HL-60 (cell line): ENCODE results near the gene KLHL13.

Experiments
- DNase-seq, 2 experiments: peaks; one replicate each; pipeline ENCODE4 v3.0.0-alpha.2; 2010 to 2020; ENCODE audit warnings: low read depth in 1 of 2, low spot score in 1 of 2
- H3K27ac ChIP-seq: fragments of 250-450 bp; sonication (Bioruptor Pico); replicated peaks from 2 replicates; pipeline ENCODE4 v1.5.1; 2020; ENCODE audit warnings: mild to moderate bottlenecking, moderate library complexity
- H3K27me3 ChIP-seq: fragments of 250-450 bp; sonication (Bioruptor Pico); 2 replicates; pipeline ENCODE4 v1.5.1; 2021; ENCODE audit warnings: mild to moderate bottlenecking, moderate library complexity; ENCODE audit not compliant: insufficient read depth, poor library complexity, severe bottlenecking
- H3K4me3 ChIP-seq: replicated peaks from 2 replicates; pipeline ENCODE4 v1.5.1; 2011; ENCODE audit warnings: mild to moderate bottlenecking, control low read depth, low read length; ENCODE audit not compliant: insufficient read depth
- GABPA ChIP-seq: IDR thresholded peaks from 2 replicates; pipeline ENCODE4 v1.6.1; 2012; ENCODE audit warnings: low read depth
- POLR2AphosphoS5 ChIP-seq: IDR thresholded peaks from 2 replicates; pipeline ENCODE4 v1.6.1; 2012; ENCODE audit warnings: low read depth
- SPI1 ChIP-seq: IDR thresholded peaks from 2 replicates; pipeline ENCODE4 v1.6.1; 2012; ENCODE audit warnings: low read depth, mild to moderate bottlenecking, borderline replicate concordance
- TF ChIP-seq, protein P1 (sequence below): IDR thresholded peaks from 2 replicates; pipeline ENCODE4 v1.6.1; 2012; ENCODE audit warnings: low read depth; ENCODE audit not compliant: insufficient replicate concordance
- TF ChIP-seq, protein P2 (sequence below): IDR thresholded peaks from one replicate; pipeline ENCODE4 v1.5.1; 2011; ENCODE audit warnings: low read length, control low read depth, inconsistent platforms; ENCODE audit not compliant: insufficient read depth

KLHL13 gene

DNA sequence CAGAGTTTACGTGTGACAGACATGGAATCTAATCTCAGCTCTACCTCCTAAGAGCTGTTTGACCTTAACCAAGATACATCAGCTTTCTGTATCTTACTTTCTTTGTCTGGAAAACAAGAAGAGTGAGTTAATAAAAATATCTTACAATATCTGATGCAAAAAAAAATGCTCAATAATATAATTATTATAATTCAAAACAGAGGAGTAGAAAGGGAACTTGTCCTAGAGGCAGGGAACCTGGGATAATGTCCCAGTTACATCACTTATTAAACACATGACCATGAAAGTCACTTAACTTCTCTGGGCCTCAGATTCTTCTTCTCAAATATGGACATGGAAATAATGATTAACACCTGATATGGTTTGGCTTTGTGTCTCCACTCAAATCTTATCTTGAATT lies 256.1 kb downstream of the KLHL13 start:
- no peaks in the 10 kb centered on the region for H3K27me3 ChIP-seq
- no peak overlapping the region for H3K4me3 ChIP-seq
- TF ChIP-seq, protein P1, sequence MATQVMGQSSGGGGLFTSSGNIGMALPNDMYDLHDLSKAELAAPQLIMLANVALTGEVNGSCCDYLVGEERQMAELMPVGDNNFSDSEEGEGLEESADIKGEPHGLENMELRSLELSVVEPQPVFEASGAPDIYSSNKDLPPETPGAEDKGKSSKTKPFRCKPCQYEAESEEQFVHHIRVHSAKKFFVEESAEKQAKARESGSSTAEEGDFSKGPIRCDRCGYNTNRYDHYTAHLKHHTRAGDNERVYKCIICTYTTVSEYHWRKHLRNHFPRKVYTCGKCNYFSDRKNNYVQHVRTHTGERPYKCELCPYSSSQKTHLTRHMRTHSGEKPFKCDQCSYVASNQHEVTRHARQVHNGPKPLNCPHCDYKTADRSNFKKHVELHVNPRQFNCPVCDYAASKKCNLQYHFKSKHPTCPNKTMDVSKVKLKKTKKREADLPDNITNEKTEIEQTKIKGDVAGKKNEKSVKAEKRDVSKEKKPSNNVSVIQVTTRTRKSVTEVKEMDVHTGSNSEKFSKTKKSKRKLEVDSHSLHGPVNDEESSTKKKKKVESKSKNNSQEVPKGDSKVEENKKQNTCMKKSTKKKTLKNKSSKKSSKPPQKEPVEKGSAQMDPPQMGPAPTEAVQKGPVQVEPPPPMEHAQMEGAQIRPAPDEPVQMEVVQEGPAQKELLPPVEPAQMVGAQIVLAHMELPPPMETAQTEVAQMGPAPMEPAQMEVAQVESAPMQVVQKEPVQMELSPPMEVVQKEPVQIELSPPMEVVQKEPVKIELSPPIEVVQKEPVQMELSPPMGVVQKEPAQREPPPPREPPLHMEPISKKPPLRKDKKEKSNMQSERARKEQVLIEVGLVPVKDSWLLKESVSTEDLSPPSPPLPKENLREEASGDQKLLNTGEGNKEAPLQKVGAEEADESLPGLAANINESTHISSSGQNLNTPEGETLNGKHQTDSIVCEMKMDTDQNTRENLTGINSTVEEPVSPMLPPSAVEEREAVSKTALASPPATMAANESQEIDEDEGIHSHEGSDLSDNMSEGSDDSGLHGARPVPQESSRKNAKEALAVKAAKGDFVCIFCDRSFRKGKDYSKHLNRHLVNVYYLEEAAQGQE: no peak
- TF ChIP-seq GABPA (no peak), SPI1 (no peak), POLR2AphosphoS5 (no peak)
- TF ChIP-seq, protein P2, sequence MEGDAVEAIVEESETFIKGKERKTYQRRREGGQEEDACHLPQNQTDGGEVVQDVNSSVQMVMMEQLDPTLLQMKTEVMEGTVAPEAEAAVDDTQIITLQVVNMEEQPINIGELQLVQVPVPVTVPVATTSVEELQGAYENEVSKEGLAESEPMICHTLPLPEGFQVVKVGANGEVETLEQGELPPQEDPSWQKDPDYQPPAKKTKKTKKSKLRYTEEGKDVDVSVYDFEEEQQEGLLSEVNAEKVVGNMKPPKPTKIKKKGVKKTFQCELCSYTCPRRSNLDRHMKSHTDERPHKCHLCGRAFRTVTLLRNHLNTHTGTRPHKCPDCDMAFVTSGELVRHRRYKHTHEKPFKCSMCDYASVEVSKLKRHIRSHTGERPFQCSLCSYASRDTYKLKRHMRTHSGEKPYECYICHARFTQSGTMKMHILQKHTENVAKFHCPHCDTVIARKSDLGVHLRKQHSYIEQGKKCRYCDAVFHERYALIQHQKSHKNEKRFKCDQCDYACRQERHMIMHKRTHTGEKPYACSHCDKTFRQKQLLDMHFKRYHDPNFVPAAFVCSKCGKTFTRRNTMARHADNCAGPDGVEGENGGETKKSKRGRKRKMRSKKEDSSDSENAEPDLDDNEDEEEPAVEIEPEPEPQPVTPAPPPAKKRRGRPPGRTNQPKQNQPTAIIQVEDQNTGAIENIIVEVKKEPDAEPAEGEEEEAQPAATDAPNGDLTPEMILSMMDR: no peak
- no peak for DNase-seq
- no peak overlapping the region for H3K27ac ChIP-seq

DNA sequence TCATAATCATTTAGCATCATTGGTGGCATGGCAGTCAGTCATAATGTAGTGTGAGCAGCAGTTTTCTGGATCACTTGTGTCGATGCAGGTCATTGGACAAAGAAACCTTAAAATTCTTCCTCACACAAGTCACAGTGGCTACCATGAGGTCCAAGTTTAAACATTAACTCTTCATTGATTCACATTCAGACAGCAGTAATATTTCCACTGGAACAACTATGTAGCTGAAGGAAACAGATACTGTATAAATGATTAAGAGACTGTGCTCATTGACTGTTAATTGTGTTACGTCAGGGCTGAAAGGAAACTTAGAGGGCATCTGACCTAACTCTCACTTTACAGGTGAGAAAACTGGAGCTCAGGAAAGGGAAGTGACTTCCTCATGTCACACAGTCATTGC lies 261.8 kb downstream of the KLHL13 start:
- H3K27ac ChIP-seq: no peak overlapping the region
- H3K4me3 ChIP-seq: no peak overlapping the region
- TF ChIP-seq, protein P1: no peak
- TF ChIP-seq GABPA: no peak
- no peak for TF ChIP-seq SPI1
- no peak for TF ChIP-seq POLR2AphosphoS5
- TF ChIP-seq, protein P2: no peak
- no peaks in the 10 kb centered on the region for H3K27me3 ChIP-seq
- no peak for DNase-seq

DNA sequence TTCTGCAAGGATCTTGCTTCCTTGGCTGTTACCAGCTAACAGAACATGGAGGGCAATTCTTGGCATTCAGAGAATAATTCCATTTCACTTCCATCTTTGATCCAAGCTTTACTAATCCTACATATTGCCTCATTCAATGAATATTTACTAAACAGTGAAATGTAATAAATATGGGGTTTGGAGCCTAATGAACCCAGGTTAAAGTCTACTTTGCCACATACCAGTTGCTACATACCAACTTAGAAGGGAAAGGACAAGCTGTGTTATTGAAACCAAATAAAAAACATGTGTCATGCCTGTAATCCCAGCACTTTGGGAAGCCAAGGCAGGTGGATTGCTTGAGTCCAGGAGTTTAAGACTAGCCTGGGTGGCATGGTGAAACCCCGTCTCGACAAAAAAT lies 265.6 kb downstream of the KLHL13 start:
- H3K27me3 ChIP-seq: no peaks in the 10 kb centered on the region
- no peak overlapping the region for H3K4me3 ChIP-seq
- H3K27ac ChIP-seq: no peak overlapping the region
- no peak for DNase-seq
- TF ChIP-seq, protein P2: no peak
- TF ChIP-seq SPI1 (no peak), GABPA (no peak), POLR2AphosphoS5 (no peak)
- TF ChIP-seq, protein P1: no peak
